ENCODE measurements around the gene BLTP2.

The BLTP2 gene

GRCh38 chr17:28598799-28599310 lies 46.1 kb downstream of the BLTP2 start, which contains the start of gene SPAG5:
Gene SPAG5 (minus strand): TSS chr17:28599025. CDS start chr17:28598946, 79 bp downstream.
- DNase-seq (ENCODE audit: low read depth) = peak; percentile 85

GRCh38 chr17:28598389-28598788 lies 46.6 kb downstream of the BLTP2 start:
- no peak for DNase-seq (ENCODE audit: low read depth)

- no peak for DNase-seq (ENCODE audit: low read depth)
Measured at GRCh38 chr17:28597606-28598383, 47.2 kb downstream of the BLTP2 start.
